ENCODE data around the gene ACHE.

- no peak for TF ChIP-seq EZH2 (IDR thresholded peaks at IDR 0.05; ENCODE audit: borderline replicate concordance, low read depth, low read length, severe bottlenecking)
- TF ChIP-seq CTCF (IDR thresholded peaks at IDR 0.05; ENCODE audit: borderline replicate concordance, extremely low read depth, low read length, poor library complexity, severe bottlenecking) = no peak
Observed at GRCh38 chr7:100867776-100868485, 27.8 kb downstream of the ACHE start.

All from DND-41 (cell line).